Measurements from ENCODE around the gene NHEJ1.

- TF ChIP-seq GATA3 (IDR thresholded peaks at IDR 0.05; ENCODE audit: low read depth, low read length) (no peak), GATA2 (IDR thresholded peaks at IDR 0.05; ENCODE audit: low read depth, low read length) (no peak)
These were observed 73.3 kb downstream of the NHEJ1 start for GRCh38 chr2:219087361-219087760.

Measured in SH-SY5Y (cell line).